GM23338 (cell line): Measurements from ENCODE around the gene CTSF. TPM values are rescaled to one million over a fixed set of nuclear protein-coding genes. Genes with fewer than 3 reads are reported as not detected.

Source experiments
- ATAC-seq: fragments of 200-7000 bp; cut with Tn5 transposase; 3 replicates; pipeline ENCODE4 v1.9.1; 2020
- DNase-seq: peaks from one replicate; pipeline ENCODE4 v3.0.0-alpha.2; 2015; ENCODE audit warnings: low spot score
- H2AFZ ChIP-seq: fragments of 200-600 bp; sonication (generic); 2 replicates; pipeline ENCODE4 v1.8.0; 2016; ENCODE audit warnings: antibody characterized with exemption, mild to moderate bottlenecking, moderate library complexity
- H3F3A ChIP-seq: fragments of 200-600 bp; sonication (generic); replicated peaks from 2 replicates; pipeline ENCODE4 v1.8.0; 2017; ENCODE audit warnings: antibody characterized with exemption, mixed run types, low read depth
- H3K27ac ChIP-seq: fragments of 200-600 bp; sonication (generic); 2 replicates; pipeline ENCODE4 v1.6.1; 2016; ENCODE audit warnings: low read depth
- H3K27me3 ChIP-seq: fragments of 200-600 bp; sonication (generic); 2 replicates; pipeline ENCODE4 v1.8.0; 2016; ENCODE audit warnings: mild to moderate bottlenecking, mixed run types, moderate library complexity; ENCODE audit not compliant: insufficient read depth
- H3K36me3 ChIP-seq: fragments of 200-600 bp; sonication (generic); 2 replicates; pipeline ENCODE4 v1.8.0; 2016; ENCODE audit warnings: mild to moderate bottlenecking; ENCODE audit not compliant: insufficient read depth
- H3K4me1 ChIP-seq: fragments of 200-600 bp; sonication (generic); 2 replicates; pipeline ENCODE4 v1.8.0; 2016; ENCODE audit warnings: mild to moderate bottlenecking, moderate library complexity; ENCODE audit not compliant: insufficient read depth
- H3K4me2 ChIP-seq: fragments of 200-600 bp; sonication (generic); 2 replicates; pipeline ENCODE4 v1.7.1; 2017; ENCODE audit warnings: mixed run types
- H3K4me3 ChIP-seq: fragments of 200-600 bp; sonication (generic); 2 replicates; pipeline ENCODE4 v1.6.1; 2016; ENCODE audit warnings: mixed run types
- H3K79me2 ChIP-seq: fragments of 200-600 bp; sonication (generic); replicated peaks from 2 replicates; pipeline ENCODE4 v1.8.0; 2017; ENCODE audit warnings: mild to moderate bottlenecking; ENCODE audit not compliant: insufficient read depth
- H3K9me2 ChIP-seq: fragments of 200-600 bp; sonication (generic); 2 replicates; pipeline ENCODE4 v1.8.0; 2017; ENCODE audit not compliant: insufficient read depth
- H4K20me1 ChIP-seq: fragments of 200-600 bp; sonication (generic); replicated peaks from 2 replicates; pipeline ENCODE4 v1.8.0; 2017; ENCODE audit warnings: mild to moderate bottlenecking; ENCODE audit not compliant: insufficient read depth
- H3K27ac Mint-ChIP-seq: 2 replicates; pipeline ENCODE4 v1.8.0; 2020; ENCODE audit warnings: inconsistent platforms, mild to moderate bottlenecking, moderate library complexity, mixed read lengths
- H3K27me3 Mint-ChIP-seq: 3 replicates; pipeline ENCODE4 v1.8.0; 2022; ENCODE audit warnings: low read depth, mild to moderate bottlenecking, moderate library complexity, mixed read lengths, inconsistent platforms; ENCODE audit not compliant: insufficient read depth, poor library complexity
- H3K36me3 Mint-ChIP-seq: 3 replicates; pipeline ENCODE4 v1.8.0; 2021; ENCODE audit warnings: low read depth, mild to moderate bottlenecking, inconsistent platforms, moderate library complexity, mixed read lengths
- H3K4me1 Mint-ChIP-seq: 3 replicates; pipeline ENCODE4 v1.8.0; 2020; ENCODE audit warnings: mild to moderate bottlenecking, inconsistent platforms, mixed read lengths
- H3K4me3 Mint-ChIP-seq: 3 replicates; pipeline ENCODE4 v1.8.0; 2021; ENCODE audit warnings: moderate library complexity, mild to moderate bottlenecking, inconsistent platforms, mixed read lengths
- H3K9me3 Mint-ChIP-seq: 3 replicates; pipeline ENCODE4 v1.8.0; 2020; ENCODE audit warnings: moderate library complexity, mild to moderate bottlenecking, inconsistent platforms, mixed read lengths
- CREB1 ChIP-seq: fragments of 250-450 bp; sonication (Bioruptor Pico); IDR thresholded peaks from 2 replicates; pipeline ENCODE4 v1.5.0; 2020; ENCODE audit warnings: low read depth, mild to moderate bottlenecking, moderate library complexity
- EZH2 ChIP-seq: fragments of 200-600 bp; sonication (generic); IDR thresholded peaks from one replicate; pipeline ENCODE4 v1.8.0; 2017; ENCODE audit warnings: antibody characterized with exemption, mild to moderate bottlenecking, low read depth; ENCODE audit not compliant: unreplicated experiment
- EZH2phosphoT487 ChIP-seq: fragments of 200-600 bp; sonication (generic); IDR thresholded peaks from one replicate; pipeline ENCODE4 v1.8.1; 2018; ENCODE audit warnings: antibody characterized with exemption; ENCODE audit not compliant: unreplicated experiment
- NANOG ChIP-seq: IDR thresholded peaks from 2 replicates; pipeline ENCODE4 v1.6.1; 2016; ENCODE audit warnings: antibody characterized with exemption, borderline replicate concordance
- POLR2AphosphoS5 ChIP-seq: IDR thresholded peaks from 2 replicates; pipeline ENCODE4 v1.6.1; 2016; ENCODE audit warnings: antibody characterized with exemption, low read depth
- ZNF114 ChIP-seq: fragments of 250-450 bp; sonication (Bioruptor Pico); IDR thresholded peaks from 2 replicates; pipeline ENCODE4 v1.5.0; 2020; ENCODE audit warnings: mild to moderate bottlenecking, moderate library complexity
- ZNF331 ChIP-seq: fragments of 250-450 bp; sonication (Bioruptor Pico); IDR thresholded peaks from 2 replicates; pipeline ENCODE4 v1.5.0; 2020; ENCODE audit warnings: low read depth, mild to moderate bottlenecking, moderate library complexity
- polyA plus RNA-seq: library from polyadenylated mRNA; unstranded; fragments of >200 nt; fragmentation: Nextera tagmentation; extraction: Ambion mirVana; gene quantifications from 2 replicates; pipeline ENCODE4 v1.2.1, GENCODE V29; 2016
- total RNA-seq: library from RNA; depleted of rRNA; stranded (reverse); fragments of >200 nt; shearing (Covaris generic); gene quantifications from 2 replicates; pipeline ENCODE4 v1.2.3, GENCODE V29; 2014
- TF ChIP-seq, protein P1 (sequence below): fragments of 250-450 bp; sonication (Bioruptor Pico); IDR thresholded peaks from 2 replicates; pipeline ENCODE4 v1.5.0; 2020; ENCODE audit warnings: mild to moderate bottlenecking, moderate library complexity
- TF ChIP-seq, protein P2 (sequence below): IDR thresholded peaks from 2 replicates; pipeline ENCODE4 v1.6.1; 2016; ENCODE audit warnings: antibody characterized with exemption

The CTSF gene
- total and polyA plus RNA-seq, 2 experiments from 2014 or later = 20.4 to 51.1 TPM

DNA sequence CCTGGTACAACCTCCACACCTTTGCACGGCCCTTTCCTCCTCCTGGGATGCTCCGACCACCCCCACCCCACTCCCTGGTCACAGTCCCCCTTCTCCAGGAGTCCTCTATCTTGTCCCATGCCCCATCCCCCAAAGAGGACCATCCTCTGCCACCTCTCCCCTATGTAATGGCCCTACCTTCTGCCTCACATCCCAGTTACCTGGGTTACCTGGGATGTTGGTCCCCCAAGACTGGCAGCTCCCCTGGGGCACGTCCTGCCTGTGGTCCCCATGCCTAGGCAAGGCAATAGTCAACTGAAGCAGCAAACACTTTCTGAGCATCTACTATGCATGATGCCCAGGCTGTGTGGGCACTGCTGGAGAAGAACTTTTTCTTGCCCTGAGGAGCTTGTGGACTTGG, 13.0 kb downstream of the CTSF start (continued):
- TF ChIP-seq, protein P1, sequence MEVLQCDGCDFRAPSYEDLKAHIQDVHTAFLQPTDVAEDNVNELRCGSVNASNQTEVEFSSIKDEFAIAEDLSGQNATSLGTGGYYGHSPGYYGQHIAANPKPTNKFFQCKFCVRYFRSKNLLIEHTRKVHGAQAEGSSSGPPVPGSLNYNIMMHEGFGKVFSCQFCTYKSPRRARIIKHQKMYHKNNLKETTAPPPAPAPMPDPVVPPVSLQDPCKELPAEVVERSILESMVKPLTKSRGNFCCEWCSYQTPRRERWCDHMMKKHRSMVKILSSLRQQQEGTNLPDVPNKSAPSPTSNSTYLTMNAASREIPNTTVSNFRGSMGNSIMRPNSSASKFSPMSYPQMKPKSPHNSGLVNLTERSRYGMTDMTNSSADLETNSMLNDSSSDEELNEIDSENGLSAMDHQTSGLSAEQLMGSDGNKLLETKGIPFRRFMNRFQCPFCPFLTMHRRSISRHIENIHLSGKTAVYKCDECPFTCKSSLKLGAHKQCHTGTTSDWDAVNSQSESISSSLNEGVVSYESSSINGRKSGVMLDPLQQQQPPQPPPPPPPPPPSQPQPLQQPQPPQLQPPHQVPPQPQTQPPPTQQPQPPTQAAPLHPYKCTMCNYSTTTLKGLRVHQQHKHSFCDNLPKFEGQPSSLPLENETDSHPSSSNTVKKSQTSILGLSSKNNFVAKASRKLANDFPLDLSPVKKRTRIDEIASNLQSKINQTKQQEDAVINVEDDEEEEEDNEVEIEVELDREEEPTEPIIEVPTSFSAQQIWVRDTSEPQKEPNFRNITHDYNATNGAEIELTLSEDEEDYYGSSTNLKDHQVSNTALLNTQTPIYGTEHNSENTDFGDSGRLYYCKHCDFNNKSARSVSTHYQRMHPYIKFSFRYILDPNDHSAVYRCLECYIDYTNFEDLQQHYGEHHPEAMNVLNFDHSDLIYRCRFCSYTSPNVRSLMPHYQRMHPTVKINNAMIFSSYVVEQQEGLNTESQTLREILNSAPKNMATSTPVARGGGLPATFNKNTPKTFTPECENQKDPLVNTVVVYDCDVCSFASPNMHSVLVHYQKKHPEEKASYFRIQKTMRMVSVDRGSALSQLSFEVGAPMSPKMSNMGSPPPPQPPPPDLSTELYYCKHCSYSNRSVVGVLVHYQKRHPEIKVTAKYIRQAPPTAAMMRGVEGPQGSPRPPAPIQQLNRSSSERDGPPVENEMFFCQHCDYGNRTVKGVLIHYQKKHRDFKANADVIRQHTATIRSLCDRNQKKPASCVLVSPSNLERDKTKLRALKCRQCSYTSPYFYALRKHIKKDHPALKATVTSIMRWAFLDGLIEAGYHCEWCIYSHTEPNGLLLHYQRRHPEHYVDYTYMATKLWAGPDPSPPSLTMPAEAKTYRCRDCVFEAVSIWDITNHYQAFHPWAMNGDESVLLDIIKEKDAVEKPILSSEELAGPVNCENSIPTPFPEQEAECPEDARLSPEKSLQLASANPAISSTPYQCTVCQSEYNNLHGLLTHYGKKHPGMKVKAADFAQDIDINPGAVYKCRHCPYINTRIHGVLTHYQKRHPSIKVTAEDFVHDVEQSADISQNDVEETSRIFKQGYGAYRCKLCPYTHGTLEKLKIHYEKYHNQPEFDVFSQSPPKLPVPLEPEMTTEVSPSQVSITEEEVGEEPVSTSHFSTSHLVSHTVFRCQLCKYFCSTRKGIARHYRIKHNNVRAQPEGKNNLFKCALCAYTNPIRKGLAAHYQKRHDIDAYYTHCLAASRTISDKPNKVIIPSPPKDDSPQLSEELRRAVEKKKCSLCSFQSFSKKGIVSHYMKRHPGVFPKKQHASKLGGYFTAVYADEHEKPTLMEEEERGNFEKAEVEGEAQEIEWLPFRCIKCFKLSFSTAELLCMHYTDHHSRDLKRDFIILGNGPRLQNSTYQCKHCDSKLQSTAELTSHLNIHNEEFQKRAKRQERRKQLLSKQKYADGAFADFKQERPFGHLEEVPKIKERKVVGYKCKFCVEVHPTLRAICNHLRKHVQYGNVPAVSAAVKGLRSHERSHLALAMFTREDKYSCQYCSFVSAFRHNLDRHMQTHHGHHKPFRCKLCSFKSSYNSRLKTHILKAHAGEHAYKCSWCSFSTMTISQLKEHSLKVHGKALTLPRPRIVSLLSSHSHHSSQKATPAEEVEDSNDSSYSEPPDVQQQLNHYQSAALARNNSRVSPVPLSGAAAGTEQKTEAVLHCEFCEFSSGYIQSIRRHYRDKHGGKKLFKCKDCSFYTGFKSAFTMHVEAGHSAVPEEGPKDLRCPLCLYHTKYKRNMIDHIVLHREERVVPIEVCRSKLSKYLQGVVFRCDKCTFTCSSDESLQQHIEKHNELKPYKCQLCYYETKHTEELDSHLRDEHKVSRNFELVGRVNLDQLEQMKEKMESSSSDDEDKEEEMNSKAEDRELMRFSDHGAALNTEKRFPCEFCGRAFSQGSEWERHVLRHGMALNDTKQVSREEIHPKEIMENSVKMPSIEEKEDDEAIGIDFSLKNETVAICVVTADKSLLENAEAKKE = no peak

DNA sequence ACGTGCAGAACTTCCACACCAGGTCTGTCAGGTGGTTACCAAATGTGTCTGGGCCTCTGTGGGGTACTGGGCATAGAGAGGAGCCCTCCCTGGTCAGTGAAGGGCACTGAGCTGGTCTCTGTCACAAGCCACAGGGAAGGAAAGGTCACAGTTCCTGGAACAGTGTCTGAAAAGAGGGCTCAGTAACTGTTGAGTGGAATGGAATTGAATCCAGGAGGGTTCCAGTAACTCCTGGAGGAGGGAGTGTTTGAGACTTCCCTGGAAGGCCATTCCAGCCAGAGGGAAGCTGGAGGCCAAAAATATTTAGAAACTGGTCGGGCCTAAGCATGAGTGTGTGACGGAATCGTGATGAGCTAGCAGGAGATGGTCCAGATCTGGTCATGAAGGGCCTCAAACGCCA, 13.8 kb downstream of the CTSF start:
- Histone ChIP-seq H3K36me3 (no peaks in the 10 kb centered on the region), H4K20me1 (peaks cover 3% of the 10 kb centered on the region; the same call in 1 of the 2 replicates), H2AFZ (no peak overlapping the region), H3K4me2 (no peak overlapping the region), H3F3A (0 out of 2 replicates have a peak, but pooled peaks cover 3% of the 10 kb centered on the region), H3K79me2 (no peaks in the 10 kb centered on the region), H3K27ac (no peak overlapping the region), H3K27me3 (no peaks in the 10 kb centered on the region), H3K4me1 (0 out of 2 replicates have a peak, but pooled peaks cover 4% of the 10 kb centered on the region), H3K4me3 (no peak overlapping the region), H3K9me2 (no peaks in the 10 kb centered on the region)
- Mint-ChIP-seq H3K27ac (no peak overlapping the region), H3K4me3 (no peak overlapping the region), H3K36me3 (peaks cover 10% of the 10 kb centered on the region), H3K9me3 (no peaks in the 10 kb centered on the region), H3K4me1 (no peaks in the 10 kb centered on the region; the same call in 2 of the 3 replicates), H3K27me3 (peaks cover 14% of the 10 kb centered on the region)
- DNase-seq (no peak), ATAC-seq (no peak)
- TF ChIP-seq, protein P2, sequence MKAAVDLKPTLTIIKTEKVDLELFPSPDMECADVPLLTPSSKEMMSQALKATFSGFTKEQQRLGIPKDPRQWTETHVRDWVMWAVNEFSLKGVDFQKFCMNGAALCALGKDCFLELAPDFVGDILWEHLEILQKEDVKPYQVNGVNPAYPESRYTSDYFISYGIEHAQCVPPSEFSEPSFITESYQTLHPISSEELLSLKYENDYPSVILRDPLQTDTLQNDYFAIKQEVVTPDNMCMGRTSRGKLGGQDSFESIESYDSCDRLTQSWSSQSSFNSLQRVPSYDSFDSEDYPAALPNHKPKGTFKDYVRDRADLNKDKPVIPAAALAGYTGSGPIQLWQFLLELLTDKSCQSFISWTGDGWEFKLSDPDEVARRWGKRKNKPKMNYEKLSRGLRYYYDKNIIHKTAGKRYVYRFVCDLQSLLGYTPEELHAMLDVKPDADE = no peak
- TF ChIP-seq NANOG (no peak), EZH2phosphoT487 (no peak), ZNF331 (CRISPR knock-in tag) (no peak), CREB1 (CRISPR knock-in tag) (no peak), EZH2 (no peak), ZNF114 (CRISPR knock-in tag) (no peak), POLR2AphosphoS5 (no peak)
- TF ChIP-seq, protein P1 = no peak
